ENCODE results near the gene CACNA1D. TPM values are rescaled to one million over a fixed set of nuclear protein-coding genes. Genes with fewer than 3 reads are reported as not detected.

Gene CACNA1D
- total RNA-seq, 1 donor from 2014 or later, result 6.3 TPM

- DNase-seq (ENCODE audit: low spot score, unreplicated experiment), result no peak
- Mint-ChIP-seq H3K27me3 (peaks cover 5% of the 10 kb centered on the region), H3K9me3 (ENCODE audit: low read depth) (peaks cover 21% of the 10 kb centered on the region), H3K27ac (no peak overlapping the region), H3K4me1 (ENCODE audit: low read depth) (no peaks in the 10 kb centered on the region), H3K36me3 (ENCODE audit: insufficient read depth) (peaks cover 3% of the 10 kb centered on the region), H3K4me3 (ENCODE audit: low read depth) (no peak overlapping the region)
- TF ChIP-seq CTCF (IDR thresholded peaks at IDR 0.05; ENCODE audit: unreplicated experiment), result no peak
Measured at GRCh38 chr3:53650424-53650823, 156.0 kb downstream of the CACNA1D start.

- Mint-ChIP-seq H3K9me3 (ENCODE audit: low read depth) (peaks cover 21% of the 10 kb centered on the region), H3K4me3 (ENCODE audit: low read depth) (no peak overlapping the region), H3K27ac (no peak overlapping the region), H3K4me1 (ENCODE audit: low read depth) (no peaks in the 10 kb centered on the region), H3K36me3 (ENCODE audit: insufficient read depth) (peaks cover 3% of the 10 kb centered on the region), H3K27me3 (no peaks in the 10 kb centered on the region)
- no peak for TF ChIP-seq CTCF (IDR thresholded peaks at IDR 0.05; ENCODE audit: unreplicated experiment)
- no peak for DNase-seq (ENCODE audit: low spot score, unreplicated experiment)
Measured at GRCh38 chr3:53650928-53651661, 156.7 kb downstream of the CACNA1D start.

GRCh38 chr3:53651927-53652326 is 157.5 kb downstream of the CACNA1D start:
- no peaks in the 10 kb centered on the region for H3K27me3 Mint-ChIP-seq
- peaks cover 3% of the 10 kb centered on the region for H3K36me3 Mint-ChIP-seq (ENCODE audit: insufficient read depth)
- H3K9me3 Mint-ChIP-seq (ENCODE audit: low read depth), result peaks cover 21% of the 10 kb centered on the region
- no peak for TF ChIP-seq CTCF (IDR thresholded peaks at IDR 0.05; ENCODE audit: unreplicated experiment)
- DNase-seq (ENCODE audit: low spot score, unreplicated experiment), result no peak
- no peak overlapping the region for H3K27ac Mint-ChIP-seq
- no peaks in the 10 kb centered on the region for H3K4me1 Mint-ChIP-seq (ENCODE audit: low read depth)
- H3K4me3 Mint-ChIP-seq (ENCODE audit: low read depth), result no peak overlapping the region

- no peak for TF ChIP-seq CTCF (IDR thresholded peaks at IDR 0.05; ENCODE audit: unreplicated experiment)
- peaks cover 6% of the 10 kb centered on the region for H3K4me1 Mint-ChIP-seq (ENCODE audit: low read depth)
- no peak overlapping the region for H3K27ac Mint-ChIP-seq
- peaks cover 24% of the 10 kb centered on the region for H3K9me3 Mint-ChIP-seq (ENCODE audit: low read depth)
- DNase-seq (ENCODE audit: low spot score, unreplicated experiment), result no peak
- no peak overlapping the region for H3K4me3 Mint-ChIP-seq (ENCODE audit: low read depth)
- no peaks in the 10 kb centered on the region for H3K27me3 Mint-ChIP-seq
- H3K36me3 Mint-ChIP-seq (ENCODE audit: insufficient read depth), result peaks cover 5% of the 10 kb centered on the region
Measured at GRCh38 chr3:53657651-53658050, 163.2 kb downstream of the CACNA1D start.

GRCh38 chr3:53658613-53659193 is 164.3 kb downstream of the CACNA1D start:
- peaks cover 17% of the 10 kb centered on the region for H3K9me3 Mint-ChIP-seq (ENCODE audit: low read depth)
- H3K27ac Mint-ChIP-seq, result no peak overlapping the region
- peaks cover 2% of the 10 kb centered on the region for H3K36me3 Mint-ChIP-seq (ENCODE audit: insufficient read depth)
- TF ChIP-seq CTCF (IDR thresholded peaks at IDR 0.05; ENCODE audit: unreplicated experiment), result no peak
- no peaks in the 10 kb centered on the region for H3K27me3 Mint-ChIP-seq
- no peak for DNase-seq (ENCODE audit: low spot score, unreplicated experiment)
- peaks cover 6% of the 10 kb centered on the region for H3K4me1 Mint-ChIP-seq (ENCODE audit: low read depth)
- no peak overlapping the region for H3K4me3 Mint-ChIP-seq (ENCODE audit: low read depth)

Measured in progenitor cell of endocrine pancreas (in vitro differentiated cells).